IMR-90 (cell line): ENCODE results near the gene ABCC3. TPM values are rescaled to one million over a fixed set of nuclear protein-coding genes. Genes with fewer than 3 reads are reported as not detected.
A peak's percentile ranks its signal among the peaks of the same experiment; 100 is the strongest.

Source experiments
- ATAC-seq: fragments of 200-7000 bp; cut with Tn5 transposase; 2 replicates; pipeline ENCODE4 v1.9.1; 2020; ENCODE audit warnings: low read depth, mild to moderate bottlenecking, moderate library complexity
- BruUV-seq: library from RNA; stranded (reverse); fragments of 400-500 nt; replicated peaks from 2 replicates; lab custom pipeline; 2021; lab: Mats Ljungman, UMichigan
- CTCF ChIA-PET: fragments of 300-600 bp; formaldehyde crosslinking; extraction: SDS; loops from one replicate; lab custom pipeline; 2021; ENCODE audit warnings: antibody characterized with exemption; lab: Yijun Ruan, JAX
- POLR2A ChIA-PET: fragments of 300-600 bp; sonication (Branson Sonifier 250); formaldehyde crosslinking; loops from one replicate; lab custom pipeline; 2022; ENCODE audit warnings: antibody characterized with exemption; ENCODE audit not compliant: unreplicated experiment; lab: Charles Lee
- DNase-seq: peaks from one replicate; pipeline ENCODE4 v3.0.0; 2013
- H2AFZ ChIP-seq: replicated peaks from 2 replicates; pipeline ENCODE3; 2013; ENCODE audit warnings: low read length, mild to moderate bottlenecking; ENCODE audit not compliant: poor library complexity
- H2AK5ac ChIP-seq: 2 replicates; pipeline ENCODE4 v1.6.1; 2013; ENCODE audit warnings: low read depth, low read length, inconsistent platforms
- H2AK9ac ChIP-seq: replicated peaks from 2 replicates; pipeline ENCODE3; 2013; ENCODE audit warnings: mild to moderate bottlenecking, low read depth, low read length, moderate library complexity; ENCODE audit not compliant: poor library complexity
- H2BK120ac ChIP-seq: 2 replicates; pipeline ENCODE4 v1.6.1; 2013; ENCODE audit warnings: low read depth, low read length, inconsistent platforms
- H2BK15ac ChIP-seq: 3 replicates; pipeline ENCODE4 v1.6.1; 2013; ENCODE audit warnings: low read depth, low read length, inconsistent platforms
- H2BK20ac ChIP-seq: 2 replicates; pipeline ENCODE4 v1.6.1; 2013; ENCODE audit warnings: low read depth, mild to moderate bottlenecking, inconsistent platforms, low read length, moderate library complexity
- H2BK5ac ChIP-seq: 2 replicates; pipeline ENCODE4 v1.6.1; 2013; ENCODE audit warnings: mild to moderate bottlenecking, low read depth, low read length, inconsistent platforms; ENCODE audit not compliant: poor library complexity, severe bottlenecking
- H3K14ac ChIP-seq: replicated peaks from 2 replicates; pipeline ENCODE4 v1.6.1; 2013; ENCODE audit warnings: low read depth, low read length, inconsistent platforms
- H3K18ac ChIP-seq: 2 replicates; pipeline ENCODE4 v1.6.1; 2013; ENCODE audit warnings: low read depth, low read length, control low read depth
- H3K23ac ChIP-seq: 2 replicates; pipeline ENCODE4 v1.6.1; 2013; ENCODE audit warnings: low read depth, low read length, inconsistent platforms
- H3K27ac ChIP-seq: 2 replicates; pipeline ENCODE4 v1.5.1; 2013; ENCODE audit warnings: mild to moderate bottlenecking, control low read depth, low read length; ENCODE audit not compliant: insufficient read depth
- H3K27me3 ChIP-seq: 2 replicates; pipeline ENCODE4 v1.6.1; 2013; ENCODE audit warnings: low read length; ENCODE audit not compliant: control insufficient read depth, insufficient read depth
- H3K36me3 ChIP-seq: 2 replicates; pipeline ENCODE4 v1.6.1; 2013; ENCODE audit warnings: low read length, mixed read lengths; ENCODE audit not compliant: control insufficient read depth, insufficient read depth
- H3K4ac ChIP-seq: 2 replicates; pipeline ENCODE4 v1.6.1; 2013; ENCODE audit warnings: low read depth, low read length, inconsistent platforms
- H3K4me1 ChIP-seq: 2 replicates; pipeline ENCODE4 v1.6.1; 2013; ENCODE audit warnings: low read length, mixed read lengths; ENCODE audit not compliant: control insufficient read depth, insufficient read depth
- H3K4me2 ChIP-seq: 2 replicates; pipeline ENCODE4 v1.6.1; 2013; ENCODE audit warnings: low read depth, mild to moderate bottlenecking, control low read depth, low read length, moderate library complexity
- H3K4me3 ChIP-seq: 2 replicates; pipeline ENCODE4 v1.5.1; 2013; ENCODE audit warnings: low read depth, mild to moderate bottlenecking, control low read depth, low read length, moderate library complexity; ENCODE audit not compliant: insufficient read depth
- H3K56ac ChIP-seq: 2 replicates; pipeline ENCODE4 v1.6.1; 2013; ENCODE audit warnings: low read length, inconsistent platforms; ENCODE audit not compliant: insufficient read depth; ENCODE audit errors: extremely low read depth
- H3K79me1 ChIP-seq, 2 experiments: 2 replicates each; pipeline ENCODE4 v1.6.1; 2013; ENCODE audit warnings: low read length in 2 of 2, inconsistent platforms in 1 of 2, low read depth in 1 of 2
- H3K9ac ChIP-seq: 2 replicates; pipeline ENCODE4 v1.6.1; 2013; ENCODE audit warnings: low read depth, low read length, control low read depth
- H3K9me1 ChIP-seq: 2 replicates; pipeline ENCODE4 v1.6.1; 2013; ENCODE audit warnings: low read length, inconsistent platforms; ENCODE audit not compliant: insufficient read depth
- H3K9me3 ChIP-seq: 2 replicates; pipeline ENCODE4 v1.6.1; 2013; ENCODE audit warnings: low read length; ENCODE audit not compliant: control insufficient read depth, insufficient read depth
- H4K20me1 ChIP-seq: 2 replicates; pipeline ENCODE4 v1.6.1; 2013; ENCODE audit warnings: low read length, inconsistent platforms; ENCODE audit not compliant: insufficient read depth
- H4K5ac ChIP-seq: 2 replicates; pipeline ENCODE4 v1.6.1; 2013; ENCODE audit warnings: mild to moderate bottlenecking, low read depth, low read length, control low read depth
- H4K8ac ChIP-seq, 2 experiments: 2 replicates each; pipeline ENCODE4 v1.6.1; 2013; ENCODE audit warnings: low read depth in 2 of 2, low read length in 2 of 2, control low read depth in 1 of 2, inconsistent platforms in 1 of 2
- H4K91ac ChIP-seq: 2 replicates; pipeline ENCODE4 v1.6.1; 2013; ENCODE audit warnings: low read depth, low read length, inconsistent platforms; ENCODE audit not compliant: insufficient read depth
- MXI1 ChIP-seq: IDR thresholded peaks from 2 replicates; pipeline ENCODE4 v1.6.1; 2012; ENCODE audit warnings: low read depth, mild to moderate bottlenecking, low read length, moderate library complexity, borderline replicate concordance
- POLR2A ChIP-seq: IDR thresholded peaks from 2 replicates; pipeline ENCODE4 v1.6.1; 2012; ENCODE audit warnings: mild to moderate bottlenecking, low read depth, low read length
- RAD21 ChIP-seq: IDR thresholded peaks from 2 replicates; pipeline ENCODE4 v1.6.1; 2012; ENCODE audit warnings: low read length, improper control_type of control experiment
- RFX5 ChIP-seq: IDR thresholded peaks from 2 replicates; pipeline ENCODE4 v1.8.0; 2012; ENCODE audit warnings: low read depth, mild to moderate bottlenecking, low read length, moderate library complexity
- SMC3 ChIP-seq: fragments of 150-350 bp; IDR thresholded peaks from 2 replicates; pipeline ENCODE4 v1.6.1; 2016; ENCODE audit warnings: low read depth, mild to moderate bottlenecking, antibody characterized with exemption, low read length, moderate library complexity
- WGBS, 2 experiments: methylation state at CpG; one replicate each; pipeline versions ENCODE4 v1.1.5 to v1.1.7; 2013; ENCODE audit warnings: missing lambda C conversion rate in 2 of 2; ENCODE audit not compliant: insufficient read length in 1 of 2; ENCODE audit errors: extremely low coverage in 2 of 2; 5-methylcytosine and 5-hydroxymethylcytosine counted together
- dilution Hi-C: fragments of 300-500 bp; cut with HindIII; formaldehyde crosslinking; loops from one replicate; pipeline ENCODE4 v1.14.3; 2018; ENCODE audit warnings: low sequenced_read_pairs; ENCODE audit not compliant: unreplicated experiment
- in situ Hi-C: fragments of 300-500 bp; cut with MboI; formaldehyde crosslinking; loops from 3 replicates; pipeline ENCODE4 v1.14.3; 2019; ENCODE audit warnings: low sequenced_read_pairs, inconsistent platforms, mixed read lengths
- intact Hi-C: fragments of 100-400 bp; cut with micrococcal nuclease; formaldehyde crosslinking; loops from 2 replicates; pipeline ENCODE4 v1.10.0; 2022
- polyA plus RNA-seq, 3 experiments: library from polyadenylated mRNA; depleted of rRNA; stranded (reverse); fragments of >200 nt; gene quantifications; 2 replicates each; pipeline ENCODE4 v1.2.3, GENCODE V29; 2012; ENCODE audit warnings: low replicate concordance in 1 of 3
- total RNA-seq: library from RNA; depleted of rRNA; stranded (reverse); fragments of >200 nt; gene quantifications from 2 replicates; pipeline ENCODE4 v1.2.3, GENCODE V29; 2012

ABCC3 gene
- total and polyA plus RNA-seq, 2 of the 4 experiments (the other 2 are of a cell fraction), result 3.2 to 6.6 TPM

- TF ChIP-seq RFX5, result no peak
- peak; percentile 89 for TF ChIP-seq RAD21
- peak; percentile 95 for TF ChIP-seq SMC3
- TF ChIP-seq POLR2A, result no peak
These were observed 46.9 kb downstream of the ABCC3 start (continued) for GRCh38 chr17:50681263-50682200.

- Histone ChIP-seq H3K4me2 (no peak overlapping the region), H2AK5ac (no peak overlapping the region; the same call in 1 of the 2 replicates), H2AFZ (no peak overlapping the region), H2BK15ac (no peak overlapping the region), H3K9me1 (peaks cover 15% of the 10 kb centered on the region), H2BK20ac (no peak overlapping the region), H3K79me1 (no peaks in the 10 kb centered on the region), H2BK5ac (no peak overlapping the region), H3K23ac (no peak overlapping the region), H4K5ac (no peak overlapping the region), H4K91ac (no peak overlapping the region), H2AK9ac (no peak overlapping the region), H3K36me3 (peaks cover 2% of the 10 kb centered on the region; the same call in 1 of the 2 replicates), H3K27ac (no peak overlapping the region), H3K14ac (no peak overlapping the region), H3K9ac (no peak overlapping the region), H3K4me1 (peaks cover 18% of the 10 kb centered on the region), H3K4ac (no peak overlapping the region), H4K20me1 (no peaks in the 10 kb centered on the region), H3K9me3 (no peaks in the 10 kb centered on the region), H3K27me3 (no peaks in the 10 kb centered on the region), H3K4me3 (no peak overlapping the region), H3K18ac (no peak overlapping the region), H3K56ac (no peak overlapping the region), H4K8ac (no peak overlapping the region), H2BK120ac (no peak overlapping the region)
- ChIA-PET CTCF (interaction anchor here (0.7 kb wide), 1 partner anchor 12 kb away, joined by 3 read pairs; no protein-coding TSS in a partner anchor), POLR2A (no interaction called here)
- TF ChIP-seq MXI1, result no peak
- BruUV-seq, result no TSS peak
- intact Hi-C loops, result no loop called here
- DNase-seq, result no peak
- no CpG with 5 or more reads among the region's 3 CpGs for WGBS, 2 experiments
- no peak for ATAC-seq
- dilution Hi-C loops, result no loop called here
- in situ Hi-C loops, result no loop called here
These were observed 47.8 kb downstream of the ABCC3 start for GRCh38 chr17:50682441-50682840.
